ENCODE data around the gene PLEKHH3. TPM values are rescaled to one million over a fixed set of nuclear protein-coding genes. Genes with fewer than 3 reads are reported as not detected.

PLEKHH3 gene
- total and polyA plus RNA-seq, 2 of the 4 experiments (the other 2 are of a cell fraction) = 2.9 to 10.5 TPM

DNA sequence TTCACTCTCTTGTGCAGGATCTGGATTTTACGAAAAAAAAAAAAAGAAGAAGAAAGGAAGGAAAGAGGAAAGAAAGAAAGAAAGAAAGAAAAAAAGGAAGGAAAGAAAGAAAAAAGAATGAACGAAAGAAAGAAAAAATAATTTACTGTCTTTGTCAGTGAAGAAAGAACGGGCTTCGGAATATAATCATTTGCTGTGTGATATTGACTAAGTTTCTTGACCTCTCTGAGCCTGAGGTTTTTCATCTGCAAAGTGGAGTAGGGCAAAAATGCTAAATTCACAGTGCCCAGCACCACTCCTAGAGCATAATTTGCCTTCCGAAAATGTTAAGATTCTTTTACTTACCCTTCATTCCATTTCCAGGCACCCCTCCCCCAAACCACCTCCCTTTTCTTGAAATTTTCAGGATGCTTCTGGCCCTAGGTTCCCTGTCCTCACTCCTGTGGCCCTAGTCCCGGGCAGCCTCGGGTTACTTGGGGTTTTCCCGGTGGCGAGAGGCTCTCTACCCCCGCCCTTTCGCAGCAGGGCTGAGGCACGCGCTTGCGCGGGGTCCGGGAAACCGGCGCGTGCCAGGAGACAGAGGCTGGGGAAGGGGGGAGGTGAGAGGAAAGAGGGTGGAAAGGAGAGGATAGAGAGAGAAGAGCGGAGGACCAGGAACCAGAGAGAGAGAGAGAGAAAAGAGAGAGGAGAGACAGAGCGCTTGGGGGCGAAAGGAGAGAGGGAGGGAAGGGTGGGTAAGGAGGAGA lies 5.4 kb upstream of the PLEKHH3 start, which contains the start of gene CNTNAP1:
Gene CNTNAP1 (plus strand): TSS at position 556 of the 746 bp plus-strand sequence. CDS start 299 bp downstream, outside the sequence.
- Histone ChIP-seq H2BK120ac (ENCODE audit: low read depth, low read length) (peak within 1 kb of the TSS; percentile 73), H4K91ac (ENCODE audit: insufficient read depth, low read depth, low read length) (peak within 1 kb of the TSS; percentile 84), H4K20me1 (ENCODE audit: insufficient read depth, low read length) (0 out of 2 replicates have a peak, but pooled peaks cover 8% of the 10 kb centered on the region), H2BK15ac (ENCODE audit: low read depth, low read length) (peak within 1 kb of the TSS; percentile 85; the same call in 1 of the 3 replicates), H4K5ac (ENCODE audit: low read depth, low read length) (peak within 1 kb of the TSS; percentile 17), H3K56ac (ENCODE audit: extremely low read depth, insufficient read depth, low read length) (peak within 1 kb of the TSS; percentile 45; the same call in 1 of the 2 replicates), H2AK9ac (replicated peaks; ENCODE audit: low read depth, low read length, poor library complexity) (peak within 1 kb of the TSS; percentile 93), H3K18ac (ENCODE audit: low read depth, low read length) (peak within 1 kb of the TSS; percentile 45), H3K4ac (ENCODE audit: low read depth, low read length) (peak within 1 kb of the TSS; percentile 72), H2BK20ac (ENCODE audit: low read depth, low read length) (peak within 1 kb of the TSS; percentile 70), H3K79me1 (ENCODE audit: low read depth in 1 of 2, low read length in 2 of 2) (peaks cover 7 to 53% of the 10 kb centered on the region in 2 experiments), H2AK5ac (ENCODE audit: low read depth, low read length) (peak within 1 kb of the TSS; percentile 85), H3K9me1 (ENCODE audit: insufficient read depth, low read length) (peaks cover 21% of the 10 kb centered on the region), H2AFZ (replicated peaks; ENCODE audit: low read length, poor library complexity) (peak within 1 kb of the TSS; percentile 95), H3K14ac (replicated peaks; ENCODE audit: low read depth, low read length) (peak within 1 kb of the TSS; percentile 80), H3K9me3 (ENCODE audit: control insufficient read depth, insufficient read depth, low read length) (no peaks in the 10 kb centered on the region), H3K23ac (ENCODE audit: low read depth, low read length) (peak within 1 kb of the TSS; percentile 94), H3K9ac (ENCODE audit: low read depth, low read length) (peak within 1 kb of the TSS; percentile 84), H2BK5ac (ENCODE audit: low read depth, low read length, poor library complexity, severe bottlenecking) (peak within 1 kb of the TSS; percentile 70), H3K4me1 (ENCODE audit: control insufficient read depth, insufficient read depth, low read length) (peaks cover 30% of the 10 kb centered on the region), H3K36me3 (ENCODE audit: control insufficient read depth, insufficient read depth, low read length) (peaks cover 22% of the 10 kb centered on the region), H3K27ac (ENCODE audit: insufficient read depth, low read length) (peak within 1 kb of the TSS; percentile 87), H3K27me3 (ENCODE audit: control insufficient read depth, insufficient read depth, low read length) (no peaks in the 10 kb centered on the region), H4K8ac (ENCODE audit: low read depth in 2 of 2, low read length in 2 of 2) (peak within 1 kb of the TSS; percentile 55 to 86), H3K4me3 (ENCODE audit: insufficient read depth, low read depth, low read length) (peak within 1 kb of the TSS; percentile 62), H3K4me2 (ENCODE audit: low read depth, low read length) (peak within 1 kb of the TSS; percentile 87)
- in situ Hi-C loops (cut with MboI; ENCODE audit: low sequenced_read_pairs) = loop anchor here (5.0 to 25.0 kb wide), 2 partner anchors 105 to 630 kb away; partner anchors contain the start of gene PSMC3IP
- ChIA-PET POLR2A (ENCODE audit: unreplicated experiment) (no interaction called here), CTCF (no interaction called here)
- 0 to 100% methylated on average over 1 to 15 of the region's 22 CpGs for WGBS, 2 experiments (ENCODE audit: extremely low coverage in 2 of 2, insufficient read length in 1 of 2)
- ATAC-seq (ENCODE audit: low read depth) (peak; percentile 48), DNase-seq (peak; percentile 84)
- dilution Hi-C loops (cut with HindIII; ENCODE audit: low sequenced_read_pairs, unreplicated experiment) = no loop called here
- BruUV-seq (replicated peaks) = no TSS peak
- intact Hi-C loops (cut with micrococcal nuclease) = no loop called here
- no peak for TF ChIP-seq RAD21 (IDR thresholded peaks at IDR 0.05; ENCODE audit: low read length)
- TF ChIP-seq, protein P1, sequence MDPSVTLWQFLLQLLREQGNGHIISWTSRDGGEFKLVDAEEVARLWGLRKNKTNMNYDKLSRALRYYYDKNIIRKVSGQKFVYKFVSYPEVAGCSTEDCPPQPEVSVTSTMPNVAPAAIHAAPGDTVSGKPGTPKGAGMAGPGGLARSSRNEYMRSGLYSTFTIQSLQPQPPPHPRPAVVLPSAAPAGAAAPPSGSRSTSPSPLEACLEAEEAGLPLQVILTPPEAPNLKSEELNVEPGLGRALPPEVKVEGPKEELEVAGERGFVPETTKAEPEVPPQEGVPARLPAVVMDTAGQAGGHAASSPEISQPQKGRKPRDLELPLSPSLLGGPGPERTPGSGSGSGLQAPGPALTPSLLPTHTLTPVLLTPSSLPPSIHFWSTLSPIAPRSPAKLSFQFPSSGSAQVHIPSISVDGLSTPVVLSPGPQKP (IDR thresholded peaks at IDR 0.05; ENCODE audit: borderline replicate concordance, low read depth, low read length) = no peak
- TF ChIP-seq POLR2A (IDR thresholded peaks at IDR 0.05; ENCODE audit: low read depth, low read length) = no peak
- TF ChIP-seq CHD1 (IDR thresholded peaks at IDR 0.05; ENCODE audit: low read depth, low read length) = no peak
- no peak for TF ChIP-seq NFE2L2 (IDR thresholded peaks at IDR 0.05; ENCODE audit: low read depth, low read length)
- TF ChIP-seq RCOR1 (IDR thresholded peaks at IDR 0.05; ENCODE audit: insufficient replicate concordance, low read length) = peak; percentile 80
- no peak for TF ChIP-seq SMC3 (IDR thresholded peaks at IDR 0.05; ENCODE audit: low read depth, low read length)
- TF ChIP-seq MAFK (IDR thresholded peaks at IDR 0.05; ENCODE audit: low read depth, low read length) = no peak
- peak; percentile 92 for TF ChIP-seq BHLHE40 (IDR thresholded peaks at IDR 0.05; ENCODE audit: low read depth, low read length)
- no peak for TF ChIP-seq RFX5 (IDR thresholded peaks at IDR 0.05; ENCODE audit: low read depth, low read length)
- no peak for TF ChIP-seq CEBPB (IDR thresholded peaks at IDR 0.05; ENCODE audit: low read depth, low read length)
- TF ChIP-seq, protein P2, sequence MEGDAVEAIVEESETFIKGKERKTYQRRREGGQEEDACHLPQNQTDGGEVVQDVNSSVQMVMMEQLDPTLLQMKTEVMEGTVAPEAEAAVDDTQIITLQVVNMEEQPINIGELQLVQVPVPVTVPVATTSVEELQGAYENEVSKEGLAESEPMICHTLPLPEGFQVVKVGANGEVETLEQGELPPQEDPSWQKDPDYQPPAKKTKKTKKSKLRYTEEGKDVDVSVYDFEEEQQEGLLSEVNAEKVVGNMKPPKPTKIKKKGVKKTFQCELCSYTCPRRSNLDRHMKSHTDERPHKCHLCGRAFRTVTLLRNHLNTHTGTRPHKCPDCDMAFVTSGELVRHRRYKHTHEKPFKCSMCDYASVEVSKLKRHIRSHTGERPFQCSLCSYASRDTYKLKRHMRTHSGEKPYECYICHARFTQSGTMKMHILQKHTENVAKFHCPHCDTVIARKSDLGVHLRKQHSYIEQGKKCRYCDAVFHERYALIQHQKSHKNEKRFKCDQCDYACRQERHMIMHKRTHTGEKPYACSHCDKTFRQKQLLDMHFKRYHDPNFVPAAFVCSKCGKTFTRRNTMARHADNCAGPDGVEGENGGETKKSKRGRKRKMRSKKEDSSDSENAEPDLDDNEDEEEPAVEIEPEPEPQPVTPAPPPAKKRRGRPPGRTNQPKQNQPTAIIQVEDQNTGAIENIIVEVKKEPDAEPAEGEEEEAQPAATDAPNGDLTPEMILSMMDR (conservative IDR thresholded peaks at IDR 0.05; ENCODE audit: low read depth, low read length) = no peak
- 0 out of 2 replicates have a peak, but pooled peaks have one; percentile 9 for TF ChIP-seq FOS (IDR thresholded peaks at IDR 0.05; ENCODE audit: low read depth, low read length)
- TF ChIP-seq MXI1 (IDR thresholded peaks at IDR 0.05; ENCODE audit: borderline replicate concordance, low read depth, low read length) = no peak
- peak; percentile 36; the same call in 1 of the 2 replicates for TF ChIP-seq USF2 (IDR thresholded peaks at IDR 0.05; ENCODE audit: low read depth, low read length)
